ENCODE results near the gene ITK. TPM values are rescaled to one million over a fixed set of nuclear protein-coding genes. Genes with fewer than 3 reads are reported as not detected.

Gene ITK
- total and polyA plus RNA-seq, 2 donors (not counting 1 experiment from before 2014, with no cell fraction given), result 0.75 to 1.1 TPM

GRCh38 chr5:157278319-157279037, 97.8 kb downstream of the ITK start:
- CTCF ChIA-PET, result interaction anchor here (0.8 to 2.2 kb wide), 5 partner anchors 9 to 35 kb away, joined by 3 to 11 read pairs (median 4); no protein-coding TSS in a partner anchor
- intact Hi-C loops (cut with micrococcal nuclease), result no loop called here
- DNase-seq (no peak), ATAC-seq (ENCODE audit: low read depth) (no peak)
- no peak overlapping the region for H3K4me3 Mint-ChIP-seq
- Histone ChIP-seq H3K27me3 (replicated peaks in 1 of 4; ENCODE audit: control extremely low read depth in 1 of 4, control insufficient read depth in 3 of 4, insufficient read depth in 4 of 4, low read length in 3 of 4) (no peaks in the 10 kb centered on the region), H2AFZ (ENCODE audit: insufficient read depth, low read depth, low read length, poor library complexity, severe bottlenecking) (no peak overlapping the region), H3K79me2 (ENCODE audit: control insufficient read depth, insufficient read depth, low read length) (peaks cover 98% of the 10 kb centered on the region), H3K9me3 (ENCODE audit: control extremely low read depth in 1 of 3, control insufficient read depth in 2 of 3, insufficient read depth in 1 of 3, low read length in 2 of 3) (peaks cover 0 to 5% (median 1%) of the 10 kb centered on the region in 3 donors), H3K36me3 (replicated peaks in 1 of 2; ENCODE audit: control extremely low read depth in 1 of 2, control insufficient read depth in 1 of 2, extremely low read depth in 1 of 2, insufficient read depth in 2 of 2, low read length in 1 of 2) (peaks cover 0 to 2% of the 10 kb centered on the region in 2 experiments), H3K4me3 (ENCODE audit: control extremely low read depth in 1 of 5, extremely low read depth in 1 of 5, insufficient read depth in 1 of 5, low read depth in 2 of 5, low read length in 4 of 5) (no peak overlapping the region), H3K9ac (ENCODE audit: low read length) (no peak overlapping the region), H3K4me1 (ENCODE audit: control insufficient read depth in 2 of 2, insufficient read depth in 2 of 2, low read length in 2 of 2) (peaks cover 55 to 82% of the 10 kb centered on the region in 2 donors), H3K27ac (ENCODE audit: low read length in 2 of 2) (peak overlapping the region in 1 of 2 donors; percentile 44), H3K4me2 (replicated peaks; ENCODE audit: low read depth, low read length, poor library complexity, severe bottlenecking) (no peak overlapping the region), H4K20me1 (ENCODE audit: control insufficient read depth, insufficient read depth, low read length, poor library complexity, severe bottlenecking) (peaks cover 26% of the 10 kb centered on the region)
- H3K27ac Mint-ChIP-seq, result peak overlapping the region; percentile 47
- H3K27me3 Mint-ChIP-seq, result no peaks in the 10 kb centered on the region
- POLR2A ChIA-PET, result no interaction called here
- H3K4me1 Mint-ChIP-seq, result peaks cover 85% of the 10 kb centered on the region
- no peaks in the 10 kb centered on the region for H3K9me3 Mint-ChIP-seq (ENCODE audit: insufficient read depth)
- no CpG with 5 or more reads among the region's 2 CpGs for WGBS (ENCODE audit: insufficient coverage)
- no peak for TF ChIP-seq EZH2 (IDR thresholded peaks at IDR 0.05; ENCODE audit: borderline replicate concordance, insufficient read depth, low read depth, low read length, poor library complexity, severe bottlenecking)
- no peak for TF ChIP-seq CTCF (IDR thresholded peaks at IDR 0.05)

GRCh38 chr5:157279605-157280239, 99.1 kb downstream of the ITK start:
- Histone ChIP-seq H3K36me3 (replicated peaks in 1 of 2; ENCODE audit: control extremely low read depth in 1 of 2, control insufficient read depth in 1 of 2, extremely low read depth in 1 of 2, insufficient read depth in 2 of 2, low read length in 1 of 2) (peaks cover 2% of the 10 kb centered on the region in 2 experiments), H3K4me1 (ENCODE audit: control insufficient read depth in 2 of 2, insufficient read depth in 2 of 2, low read length in 2 of 2) (peaks cover 55 to 83% of the 10 kb centered on the region in 2 donors), H3K79me2 (ENCODE audit: control insufficient read depth, insufficient read depth, low read length) (peaks cover 98% of the 10 kb centered on the region), H3K9ac (ENCODE audit: low read length) (no peak overlapping the region), H2AFZ (ENCODE audit: insufficient read depth, low read depth, low read length, poor library complexity, severe bottlenecking) (no peak overlapping the region), H3K4me2 (replicated peaks; ENCODE audit: low read depth, low read length, poor library complexity, severe bottlenecking) (no peak overlapping the region), H4K20me1 (ENCODE audit: control insufficient read depth, insufficient read depth, low read length, poor library complexity, severe bottlenecking) (peaks cover 38% of the 10 kb centered on the region), H3K4me3 (ENCODE audit: control extremely low read depth in 1 of 5, extremely low read depth in 1 of 5, insufficient read depth in 1 of 5, low read depth in 2 of 5, low read length in 4 of 5) (no peak overlapping the region), H3K9me3 (ENCODE audit: control extremely low read depth in 1 of 3, control insufficient read depth in 2 of 3, insufficient read depth in 1 of 3, low read length in 2 of 3) (peaks cover 0 to 5% (median 0%) of the 10 kb centered on the region in 3 donors), H3K27ac (ENCODE audit: low read length in 2 of 2) (peak overlapping the region in 1 of 2 donors; percentile 67), H3K27me3 (replicated peaks in 1 of 4; ENCODE audit: control extremely low read depth in 1 of 4, control insufficient read depth in 3 of 4, insufficient read depth in 4 of 4, low read length in 3 of 4) (no peaks in the 10 kb centered on the region)
- TF ChIP-seq EZH2 (IDR thresholded peaks at IDR 0.05; ENCODE audit: borderline replicate concordance, insufficient read depth, low read depth, low read length, poor library complexity, severe bottlenecking) (no peak), CTCF (IDR thresholded peaks at IDR 0.05) (no peak)
- Mint-ChIP-seq H3K27ac (peak overlapping the region; percentile 42), H3K9me3 (ENCODE audit: insufficient read depth) (no peaks in the 10 kb centered on the region), H3K4me3 (peak overlapping the region; percentile 23), H3K27me3 (no peaks in the 10 kb centered on the region), H3K4me1 (peaks cover 83% of the 10 kb centered on the region)
- ATAC-seq (ENCODE audit: low read depth) (no peak), DNase-seq (no peak)
- CTCF ChIA-PET, result interaction anchor here (1.7 to 2.2 kb wide), 2 partner anchors 26 to 33 kb away, joined by 4 to 11 read pairs; no protein-coding TSS in a partner anchor
- POLR2A ChIA-PET, result interaction anchor here (0.6 kb wide), 1 partner anchor 19 kb away, joined by 3 read pairs; no protein-coding TSS in a partner anchor
- intact Hi-C loops (cut with micrococcal nuclease), result no loop called here
- WGBS (ENCODE audit: insufficient coverage), result no CpG with 5 or more reads among the region's 7 CpGs

Measured in B cell (primary cell).